Measurements from ENCODE around the gene GDA.
A peak's percentile ranks its signal among the peaks of the same experiment; 100 is the strongest.
"Not testable (repeated sequence)": the region's sequence is repeated elsewhere in the genome, so short reads cannot be mapped to it uniquely, and the experiment has no call there.

The GDA gene

DNA sequence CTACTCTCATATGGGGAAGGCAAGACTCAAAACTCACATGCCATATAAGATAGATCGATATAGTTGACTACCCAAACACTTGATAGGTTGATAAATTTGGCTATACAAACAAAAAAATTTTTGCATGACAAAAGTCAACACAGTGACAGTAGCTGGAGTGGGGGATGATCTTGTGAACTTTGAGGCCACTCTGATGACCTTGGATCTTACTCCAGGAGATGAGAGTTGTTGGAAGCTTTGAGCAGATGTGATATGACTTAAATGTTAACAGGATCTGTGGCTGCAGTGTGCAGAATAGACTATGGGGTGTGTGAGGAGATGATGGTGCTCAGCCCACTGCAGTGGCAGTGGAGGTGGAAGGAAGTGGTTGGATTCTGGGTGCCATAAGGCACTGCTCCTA lies 114.3 kb downstream of the GDA start:
- H3K27ac ChIP-seq: no peak overlapping the region
- TF ChIP-seq Cebpa-rat (IDR thresholded peaks at IDR 0.05): no peak

DNA sequence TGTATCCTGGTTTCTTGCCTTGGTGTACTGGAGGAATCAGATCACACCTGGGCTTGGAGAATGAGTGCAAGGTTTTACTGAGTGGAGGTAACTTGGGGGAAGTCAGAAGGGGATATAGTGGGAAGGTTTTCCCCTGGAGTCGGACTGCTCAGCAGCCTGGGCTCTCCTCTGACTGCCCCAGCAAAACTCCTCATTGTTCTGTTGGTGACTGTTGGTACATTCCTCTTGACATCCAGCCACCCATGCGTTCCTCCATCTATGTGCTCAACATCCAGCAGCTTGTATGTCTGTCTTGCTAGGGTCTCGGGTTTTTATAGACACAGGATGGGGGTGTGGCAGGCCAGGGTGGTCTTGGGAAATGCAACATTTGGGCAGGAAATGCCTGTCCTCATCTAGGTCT lies 119.7 kb downstream of the GDA start:
- H3K27me3 ChIP-seq: no peaks in the 10 kb centered on the region
- 0 out of 2 replicates have a peak overlapping the region, but pooled peaks have one; percentile 13 for H3K4me2 ChIP-seq

More for the DNA sequence above, 114.3 kb downstream of the GDA start:
- H3K36me3 ChIP-seq: no peaks in the 10 kb centered on the region
- no peaks in the 10 kb centered on the region for H3K27me3 ChIP-seq
- H3K9me3 ChIP-seq: no peaks in the 10 kb centered on the region
- H3K9ac ChIP-seq: no peak overlapping the region
- no peak overlapping the region for H3K4me3 ChIP-seq
- H3K4me2 ChIP-seq: no peak overlapping the region
- no peaks in the 10 kb centered on the region for H4K20me1 ChIP-seq
- H3K4me1 ChIP-seq: no peaks in the 10 kb centered on the region

DNA sequence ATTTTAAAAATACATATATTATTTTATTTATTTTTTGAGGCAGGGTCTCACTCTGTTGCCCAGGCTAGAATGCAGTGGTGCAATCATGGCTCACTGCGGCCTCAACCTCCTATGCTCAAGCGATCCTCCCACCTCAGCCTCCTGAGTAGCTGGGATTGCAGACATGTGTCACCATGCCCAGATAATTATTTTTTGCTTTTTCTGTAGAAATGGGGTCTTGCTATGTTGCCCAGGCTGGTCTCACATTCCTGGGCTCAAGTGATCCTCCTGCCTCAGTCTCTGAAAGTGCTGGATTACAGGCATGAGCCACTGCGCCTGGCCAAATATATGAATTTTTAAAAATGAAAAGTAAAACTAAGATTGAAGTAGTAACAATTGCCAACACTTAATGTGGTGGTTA lies 121.1 kb downstream of the GDA start:
- not testable (repeated sequence) for H3K36me3 ChIP-seq, H4K20me1 ChIP-seq, H3K27me3 ChIP-seq, H3K4me2 ChIP-seq, H3K4me3 ChIP-seq, H3K27ac ChIP-seq, H3K9ac ChIP-seq, H3K4me1 ChIP-seq, H3K9me3 ChIP-seq

More for the DNA sequence above, 119.7 kb downstream of the GDA start:
- H3K4me1 ChIP-seq: no peaks in the 10 kb centered on the region
- H3K9me3 ChIP-seq: no peaks in the 10 kb centered on the region
- no peak overlapping the region for H3K4me3 ChIP-seq
- TF ChIP-seq Cebpa-rat (IDR thresholded peaks at IDR 0.05): no peak
- H3K27ac ChIP-seq: no peak overlapping the region
- no peaks in the 10 kb centered on the region for H3K36me3 ChIP-seq
- H4K20me1 ChIP-seq: no peaks in the 10 kb centered on the region
- no peak overlapping the region for H3K9ac ChIP-seq

DNA sequence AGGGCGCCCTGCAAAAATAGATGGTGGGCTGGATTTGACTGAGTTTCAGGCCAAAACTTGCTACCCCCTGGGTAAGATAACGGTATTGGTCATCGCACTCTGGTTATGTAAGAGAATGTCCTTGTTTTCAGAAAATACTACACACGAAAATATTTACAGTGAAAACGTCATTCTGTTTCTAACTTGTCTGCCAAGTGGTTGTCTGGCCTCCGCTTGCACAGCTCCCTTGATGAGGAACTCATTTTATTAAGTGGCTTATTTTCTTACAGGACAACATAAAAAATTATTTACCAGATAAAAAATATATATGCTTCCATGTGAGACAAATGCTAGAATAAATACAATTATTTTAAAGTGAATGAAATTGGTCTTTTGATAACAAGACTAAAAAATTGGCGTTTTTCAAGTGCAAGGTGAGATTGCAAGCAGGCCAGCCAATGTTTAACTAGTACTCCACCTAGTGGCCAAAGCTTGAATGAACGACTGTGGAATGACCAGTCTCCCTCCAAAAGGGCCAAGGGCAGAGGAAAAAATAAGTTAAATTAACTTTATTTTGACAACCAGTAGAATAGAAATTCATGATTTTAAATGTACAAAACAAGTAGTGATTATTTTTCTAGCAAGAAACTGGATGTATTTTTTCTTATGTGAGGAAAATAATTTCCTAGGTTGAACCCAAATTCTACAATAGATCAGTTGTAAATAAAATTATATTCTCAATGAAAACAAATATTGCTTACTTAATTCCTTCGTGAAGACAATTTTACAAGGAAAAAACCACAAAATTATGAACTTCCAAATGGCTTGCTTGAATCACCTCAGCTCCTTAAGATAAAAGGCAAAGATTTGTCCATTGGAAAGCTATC lies 122.6 kb downstream of the GDA start:
- Histone ChIP-seq H3K9ac (no peak overlapping the region), H3K36me3 (no peaks in the 10 kb centered on the region), H3K4me3 (no peak overlapping the region), H3K27me3 (no peaks in the 10 kb centered on the region), H3K27ac (no peak overlapping the region), H3K4me1 (no peaks in the 10 kb centered on the region), H4K20me1 (no peaks in the 10 kb centered on the region), H3K9me3 (no peaks in the 10 kb centered on the region), H3K4me2 (no peak overlapping the region)
- TF ChIP-seq Cebpa-rat (IDR thresholded peaks at IDR 0.05): no peak

DNA sequence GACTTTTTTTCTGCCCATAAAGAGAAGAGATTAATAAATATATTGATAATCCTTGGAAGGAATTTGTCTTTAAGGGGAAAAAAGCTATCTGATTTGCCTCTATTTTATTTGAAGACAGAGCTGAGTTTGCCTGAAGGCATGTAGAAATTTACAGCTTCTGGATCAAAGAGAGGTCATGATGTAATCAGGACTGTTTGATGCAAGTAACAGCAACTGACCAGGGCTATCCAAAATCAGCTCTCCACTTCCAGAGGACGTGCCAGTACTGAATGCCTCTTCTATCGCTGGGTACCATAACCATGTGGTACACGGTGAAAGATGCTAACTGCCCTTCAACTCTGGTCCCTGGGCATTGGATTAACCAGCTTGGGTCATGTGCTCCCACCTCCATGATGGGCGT lies 125.2 kb downstream of the GDA start:
- no peaks in the 10 kb centered on the region for H4K20me1 ChIP-seq
- H3K9ac ChIP-seq: no peak overlapping the region
- H3K36me3 ChIP-seq: no peaks in the 10 kb centered on the region
- TF ChIP-seq Cebpa-rat (IDR thresholded peaks at IDR 0.05): no peak
- H3K9me3 ChIP-seq: no peaks in the 10 kb centered on the region
- no peaks in the 10 kb centered on the region for H3K4me1 ChIP-seq
- H3K27ac ChIP-seq: no peak overlapping the region
- H3K4me3 ChIP-seq: no peak overlapping the region
- H3K27me3 ChIP-seq: no peaks in the 10 kb centered on the region
- no peak overlapping the region for H3K4me2 ChIP-seq

DNA sequence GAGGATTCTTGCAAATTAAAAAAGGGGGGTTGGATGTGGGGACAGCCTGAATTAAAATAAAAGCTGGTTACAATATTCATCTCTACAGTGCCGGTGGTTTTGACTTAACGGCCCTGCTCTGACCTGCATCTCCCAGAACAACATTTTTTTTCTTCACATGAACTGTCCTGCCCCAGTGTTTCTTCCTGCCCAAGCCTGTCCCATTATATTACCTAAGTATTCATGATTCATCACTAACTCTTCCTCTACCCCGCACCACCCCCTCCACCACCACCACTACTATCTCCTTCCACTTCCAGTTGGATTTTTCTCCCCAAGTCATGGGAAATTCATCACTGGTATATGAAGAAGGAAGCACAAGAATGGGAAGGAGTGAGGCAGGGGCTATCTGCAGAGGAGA lies 125.7 kb downstream of the GDA start:
- Histone ChIP-seq H3K36me3 (no peaks in the 10 kb centered on the region), H3K4me1 (no peaks in the 10 kb centered on the region), H4K20me1 (no peaks in the 10 kb centered on the region), H3K9ac (no peak overlapping the region), H3K27me3 (no peaks in the 10 kb centered on the region), H3K4me2 (no peak overlapping the region), H3K27ac (no peak overlapping the region), H3K4me3 (no peak overlapping the region), H3K9me3 (no peaks in the 10 kb centered on the region)
- TF ChIP-seq Cebpa-rat (IDR thresholded peaks at IDR 0.05): no peak

DNA sequence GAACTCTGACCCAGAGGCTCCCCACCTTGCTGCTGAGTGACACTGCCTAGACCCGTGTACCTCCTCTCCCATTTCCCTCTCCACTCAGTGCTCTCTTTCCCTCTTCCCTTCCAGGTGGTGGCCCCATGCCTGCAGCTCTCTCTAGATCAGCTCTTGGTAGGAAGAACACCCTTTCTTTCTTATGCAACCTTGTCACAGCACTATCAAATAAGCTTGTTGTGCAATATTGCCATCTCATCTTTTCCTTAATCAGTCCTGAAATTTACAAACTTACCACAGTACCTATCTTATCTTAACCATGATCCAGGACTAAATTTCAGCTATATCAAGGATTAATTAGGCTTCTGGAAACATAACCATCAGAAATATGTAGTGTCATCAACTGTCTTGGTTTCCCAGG lies 127.2 kb downstream of the GDA start:
- no peak overlapping the region for H3K9ac ChIP-seq
- no peak overlapping the region for H3K4me2 ChIP-seq
- H3K4me1 ChIP-seq: no peaks in the 10 kb centered on the region
- no peaks in the 10 kb centered on the region for H3K9me3 ChIP-seq
- TF ChIP-seq Cebpa-rat (IDR thresholded peaks at IDR 0.05): no peak
- H3K4me3 ChIP-seq: no peak overlapping the region
- no peak overlapping the region for H3K27ac ChIP-seq
- no peaks in the 10 kb centered on the region for H3K27me3 ChIP-seq
- no peaks in the 10 kb centered on the region for H3K36me3 ChIP-seq
- H4K20me1 ChIP-seq: no peaks in the 10 kb centered on the region

DNA sequence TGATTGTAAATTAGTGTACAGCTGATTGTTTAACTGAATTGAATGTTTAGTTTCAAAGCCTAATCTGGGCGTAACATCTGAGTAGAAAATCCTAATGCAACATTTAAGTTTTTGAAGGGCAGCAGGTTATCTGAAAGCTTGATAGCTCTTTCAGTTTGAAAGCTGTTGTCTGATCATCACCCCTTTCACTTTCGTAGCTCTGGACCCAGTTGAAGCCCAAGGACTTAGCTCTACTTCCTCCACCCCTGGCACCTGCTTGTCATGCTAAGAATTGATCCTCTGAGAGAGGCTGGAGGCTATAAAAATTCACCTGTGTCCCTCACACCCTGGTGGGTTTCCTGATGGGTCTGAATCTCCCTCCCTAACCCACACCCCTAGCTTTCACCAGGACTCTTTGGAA lies 129.7 kb downstream of the GDA start:
- H3K4me2 ChIP-seq: no peak overlapping the region
- H3K9me3 ChIP-seq: no peaks in the 10 kb centered on the region
- no peaks in the 10 kb centered on the region for H3K27me3 ChIP-seq
- H3K4me3 ChIP-seq: no peak overlapping the region
- no peak overlapping the region for H3K27ac ChIP-seq
- TF ChIP-seq Cebpa-rat (IDR thresholded peaks at IDR 0.05): no peak
- H3K36me3 ChIP-seq: no peaks in the 10 kb centered on the region
- H3K9ac ChIP-seq: no peak overlapping the region
- no peaks in the 10 kb centered on the region for H3K4me1 ChIP-seq
- H4K20me1 ChIP-seq: no peaks in the 10 kb centered on the region

DNA sequence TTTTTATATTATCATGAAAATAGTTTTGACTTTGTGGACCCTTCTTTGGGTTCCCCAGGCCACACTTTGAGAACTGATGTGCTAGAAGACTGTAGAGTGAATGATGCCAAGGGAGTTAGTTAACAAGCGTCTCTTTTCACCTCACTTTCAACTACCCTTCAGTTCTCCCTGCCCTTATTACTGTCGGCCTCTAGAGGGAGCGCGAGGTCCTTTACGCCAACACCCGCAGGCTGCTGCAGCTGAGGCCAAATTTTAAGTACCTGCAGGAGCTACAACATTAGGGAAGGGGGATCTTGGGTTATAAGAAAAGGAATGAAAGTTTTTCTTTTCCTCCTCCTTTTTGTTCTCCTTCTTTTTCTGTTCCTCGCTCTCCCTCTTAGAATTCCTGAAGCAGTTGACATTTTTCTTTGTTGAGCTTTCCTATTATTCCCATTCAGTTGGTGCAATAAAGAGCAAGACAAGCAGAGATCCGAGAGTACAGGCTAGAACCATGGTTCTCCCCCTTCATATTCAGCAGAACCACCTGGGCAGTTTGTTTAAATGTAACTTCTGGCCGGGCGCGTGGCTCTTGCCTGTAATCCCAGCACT lies 131.8 kb downstream of the GDA start:
- Histone ChIP-seq H4K20me1 (no peaks in the 10 kb centered on the region), H3K9me3 (no peaks in the 10 kb centered on the region), H3K27me3 (no peaks in the 10 kb centered on the region), H3K36me3 (no peaks in the 10 kb centered on the region), H3K27ac (no peak overlapping the region), H3K4me1 (no peaks in the 10 kb centered on the region), H3K9ac (no peak overlapping the region), H3K4me3 (no peak overlapping the region), H3K4me2 (no peak overlapping the region)
- TF ChIP-seq Cebpa-rat (IDR thresholded peaks at IDR 0.05): no peak

DNA sequence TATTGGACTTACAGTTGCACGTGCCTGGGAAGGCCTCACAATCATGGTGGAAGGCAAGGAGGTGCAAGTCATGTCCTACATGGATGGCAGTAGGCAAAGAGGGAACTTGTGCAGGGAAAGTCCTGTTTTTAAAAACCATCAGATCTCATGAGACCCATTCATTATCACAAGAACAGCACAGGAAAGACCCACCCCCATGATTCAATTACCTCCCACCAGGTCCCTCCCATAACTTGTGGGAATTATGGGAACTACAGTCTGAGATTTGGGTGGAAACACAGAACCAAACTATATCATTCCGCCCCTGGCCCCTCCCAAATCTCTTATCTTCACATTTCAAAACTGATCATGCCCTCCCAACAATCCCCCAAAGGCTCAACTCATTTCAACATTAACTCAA lies 140.2 kb downstream of the GDA start:
- Histone ChIP-seq H3K4me3 (no peak overlapping the region), H3K4me2 (no peak overlapping the region), H3K27ac (no peak overlapping the region), H3K9me3 (peaks cover 10% of the 10 kb centered on the region), H3K9ac (no peak overlapping the region), H3K27me3 (no peaks in the 10 kb centered on the region), H4K20me1 (no peaks in the 10 kb centered on the region), H3K4me1 (no peaks in the 10 kb centered on the region), H3K36me3 (no peaks in the 10 kb centered on the region)
- TF ChIP-seq Cebpa-rat (IDR thresholded peaks at IDR 0.05): no peak

Measured in BLaER1 (cell line).